Peyer's patch (tissue), 4 donors: Measurements from ENCODE around the gene PTPRE. TPM values are rescaled to one million over a fixed set of nuclear protein-coding genes. Genes with fewer than 3 reads are reported as not detected.

ENCODE experiments used
- DNase-seq, 3 donors: peaks; one replicate each; pipeline ENCODE4 v3.0.0-alpha.2; 2017 to 2019
- H3K27ac ChIP-seq, 4 donors: fragments of 200-600 bp; sonication (generic); one replicate each; pipeline ENCODE4 v1.5.1; 2016 to 2019
- H3K27me3 ChIP-seq, 2 donors: fragments of 200-600 bp; sonication (generic); one replicate each; pipeline ENCODE4 v1.5.1; 2019
- H3K36me3 ChIP-seq, 3 donors: fragments of 200-600 bp; sonication (generic); one replicate each; pipeline ENCODE4 v1.5.1; 2016 to 2019
- H3K4me1 ChIP-seq, 4 donors: fragments of 200-600 bp; sonication (generic); one replicate each; pipeline ENCODE4 v1.5.1; 2016 to 2019
- H3K4me3 ChIP-seq, 4 donors: fragments of 200-600 bp; sonication (generic); 1 replicate in 3 of 4; 2 replicates in 1 of 4; pipeline ENCODE4 v1.5.1; 2016 to 2019; ENCODE audit warnings: mild to moderate bottlenecking in 1 of 4
- H3K9me3 ChIP-seq, 4 donors: fragments of 200-600 bp; sonication (generic); one replicate each; pipeline ENCODE4 v1.5.1; 2016 to 2019; ENCODE audit warnings: mild to moderate bottlenecking in 1 of 4
- CTCF ChIP-seq, 6 experiments: fragments of 450-650 bp in 4 of 6; fragments of 200-600 bp in 2 of 6; sonication (generic) in 1 of 6; IDR thresholded peaks; one replicate each; pipeline ENCODE4 v1.5.1; 2017 to 2019; ENCODE audit warnings: antibody characterized with exemption in 6 of 6, mild to moderate bottlenecking in 3 of 6, moderate library complexity in 1 of 6
- POLR2A ChIP-seq, 2 donors: fragments of 450-650 bp; IDR thresholded peaks; one replicate each; pipeline ENCODE4 v1.5.1; 2017; ENCODE audit warnings: antibody characterized with exemption in 2 of 2, mild to moderate bottlenecking in 2 of 2, moderate library complexity in 2 of 2
- total RNA-seq, 4 donors: library from RNA; depleted of rRNA; stranded (reverse); fragments of >200 nt; gene quantifications; one replicate each; pipeline ENCODE4 v1.1.0, GENCODE V29; 2016

The PTPRE gene
- total RNA-seq, 4 donors from 2014 or later, result 24.0 to 48.7 (median 35.4) TPM

GRCh38 chr10:127933271-127933670, 26.4 kb downstream of the PTPRE start:
- Histone ChIP-seq H3K9me3 (no peaks in the 10 kb centered on the region), H3K27me3 (no peaks in the 10 kb centered on the region), H3K4me1 (no peaks in the 10 kb centered on the region), H3K36me3 (peaks cover 0 to 6% (median 0%) of the 10 kb centered on the region in 3 donors), H3K4me3 (no peak overlapping the region), H3K27ac (no peak overlapping the region)
- DNase-seq, result peak in 1 of 3 donors; percentile 4
- TF ChIP-seq CTCF (IDR thresholded peaks at IDR 0.05), result no peak
- no peak for TF ChIP-seq POLR2A (IDR thresholded peaks at IDR 0.05)

- DNase-seq, result peak in 1 of 3 donors; percentile 27
- H3K36me3 ChIP-seq, result peaks cover 0 to 6% (median 0%) of the 10 kb centered on the region in 3 donors
- no peak overlapping the region for H3K4me3 ChIP-seq
- H3K27ac ChIP-seq, result peak overlapping the region in 2 of 4 donors; percentile 25 to 29
- no peaks in the 10 kb centered on the region for H3K9me3 ChIP-seq
- H3K4me1 ChIP-seq, result no peaks in the 10 kb centered on the region
- TF ChIP-seq POLR2A (IDR thresholded peaks at IDR 0.05) (no peak), CTCF (IDR thresholded peaks at IDR 0.05) (no peak)
- no peaks in the 10 kb centered on the region for H3K27me3 ChIP-seq
Observed at GRCh38 chr10:127934383-127934782, 27.5 kb downstream of the PTPRE start.

GRCh38 chr10:127935071-127935561, 28.2 kb downstream of the PTPRE start:
- Histone ChIP-seq H3K4me3 (no peak overlapping the region), H3K27me3 (no peaks in the 10 kb centered on the region), H3K36me3 (peaks cover 0 to 6% (median 0%) of the 10 kb centered on the region in 3 donors), H3K4me1 (no peaks in the 10 kb centered on the region), H3K27ac (peak overlapping the region in 1 of 4 donors; percentile 29), H3K9me3 (no peaks in the 10 kb centered on the region)
- peak in 1 of 3 donors; percentile 49 for DNase-seq
- TF ChIP-seq POLR2A (IDR thresholded peaks at IDR 0.05), result no peak
- TF ChIP-seq CTCF (IDR thresholded peaks at IDR 0.05), result no peak

GRCh38 chr10:127937069-127937468, 30.2 kb downstream of the PTPRE start:
- Histone ChIP-seq H3K27me3 (no peaks in the 10 kb centered on the region), H3K4me1 (no peaks in the 10 kb centered on the region), H3K4me3 (no peak overlapping the region), H3K36me3 (peaks cover 0 to 6% (median 0%) of the 10 kb centered on the region in 3 donors), H3K9me3 (no peaks in the 10 kb centered on the region), H3K27ac (no peak overlapping the region)
- TF ChIP-seq CTCF (IDR thresholded peaks at IDR 0.05), result no peak
- no peak for TF ChIP-seq POLR2A (IDR thresholded peaks at IDR 0.05)
- DNase-seq, result no peak

GRCh38 chr10:127937915-127938463, 31.1 kb downstream of the PTPRE start:
- no peak for TF ChIP-seq POLR2A (IDR thresholded peaks at IDR 0.05)
- TF ChIP-seq CTCF (IDR thresholded peaks at IDR 0.05), result no peak
- Histone ChIP-seq H3K27ac (no peak overlapping the region), H3K9me3 (no peaks in the 10 kb centered on the region)

More at GRCh38 chr10:127937915-127938463, 31.1 kb downstream of the PTPRE start:
- Histone ChIP-seq H3K27me3 (no peaks in the 10 kb centered on the region), H3K4me3 (no peak overlapping the region), H3K4me1 (no peaks in the 10 kb centered on the region), H3K36me3 (peaks cover 0 to 6% (median 0%) of the 10 kb centered on the region in 3 donors)
- DNase-seq, result no peak
